Daoy (cell line): ENCODE results near the gene ZPBP2. TPM values are rescaled to one million over a fixed set of nuclear protein-coding genes. Genes with fewer than 3 reads are reported as not detected.
"Not testable (repeated sequence)": the region's sequence is repeated elsewhere in the genome, so short reads cannot be mapped to it uniquely, and the experiment has no call there.

ENCODE experiments used
- DNase-seq: peaks from one replicate; pipeline ENCODE4 v3.0.0-alpha.2; 2015; ENCODE audit warnings: low read depth
- total RNA-seq: library from RNA; depleted of rRNA; stranded (reverse); fragments of >200 nt; shearing (Covaris generic); gene quantifications from 2 replicates; pipeline ENCODE4 v1.2.3, GENCODE V29; 2014; rRNA removed

ZPBP2 gene, protein sequence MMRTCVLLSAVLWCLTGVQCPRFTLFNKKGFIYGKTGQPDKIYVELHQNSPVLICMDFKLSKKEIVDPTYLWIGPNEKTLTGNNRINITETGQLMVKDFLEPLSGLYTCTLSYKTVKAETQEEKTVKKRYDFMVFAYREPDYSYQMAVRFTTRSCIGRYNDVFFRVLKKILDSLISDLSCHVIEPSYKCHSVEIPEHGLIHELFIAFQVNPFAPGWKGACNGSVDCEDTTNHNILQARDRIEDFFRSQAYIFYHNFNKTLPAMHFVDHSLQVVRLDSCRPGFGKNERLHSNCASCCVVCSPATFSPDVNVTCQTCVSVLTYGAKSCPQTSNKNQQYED
- total RNA-seq = not detected in 2 replicates

DNA sequence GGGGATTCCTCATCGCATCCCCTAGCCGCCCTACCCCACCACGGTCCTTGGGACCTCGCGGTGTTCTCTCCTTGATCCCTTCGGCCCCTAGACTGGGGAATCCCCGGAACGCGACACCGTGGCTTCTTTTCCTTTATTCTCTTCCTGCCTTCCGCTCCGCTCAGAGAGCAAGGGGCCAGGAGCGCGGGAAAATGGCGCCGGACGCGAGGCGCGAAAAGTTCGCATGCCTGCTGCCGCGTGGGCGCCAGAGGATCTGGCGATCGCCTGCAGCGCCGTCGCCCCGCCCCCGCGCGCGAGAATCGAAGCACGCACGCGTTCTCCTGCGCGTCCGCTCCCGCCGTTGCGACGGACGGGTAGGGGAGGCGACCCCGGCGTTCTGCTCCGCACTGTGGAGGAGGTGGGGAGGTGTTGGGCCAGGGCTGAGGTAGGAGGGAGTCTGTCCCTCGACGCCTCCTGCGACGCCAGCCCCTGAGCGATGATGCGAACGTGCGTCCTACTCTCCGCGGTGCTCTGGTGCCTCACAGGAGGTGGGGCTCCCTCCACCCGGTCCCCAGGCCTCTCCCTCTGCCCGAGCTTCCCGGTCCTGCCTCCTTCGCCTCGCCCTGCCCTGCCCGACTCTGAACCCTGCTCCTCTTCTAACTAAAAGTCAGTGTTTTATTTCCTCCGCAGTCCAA lies at the start of gene ZPBP2:
Gene ZPBP2, plus strand, starts transcription at position 323 of the 674 bp plus-strand sequence. Its CDS starts 153 bp downstream, at position 476.
- DNase-seq = no peak

DNA sequence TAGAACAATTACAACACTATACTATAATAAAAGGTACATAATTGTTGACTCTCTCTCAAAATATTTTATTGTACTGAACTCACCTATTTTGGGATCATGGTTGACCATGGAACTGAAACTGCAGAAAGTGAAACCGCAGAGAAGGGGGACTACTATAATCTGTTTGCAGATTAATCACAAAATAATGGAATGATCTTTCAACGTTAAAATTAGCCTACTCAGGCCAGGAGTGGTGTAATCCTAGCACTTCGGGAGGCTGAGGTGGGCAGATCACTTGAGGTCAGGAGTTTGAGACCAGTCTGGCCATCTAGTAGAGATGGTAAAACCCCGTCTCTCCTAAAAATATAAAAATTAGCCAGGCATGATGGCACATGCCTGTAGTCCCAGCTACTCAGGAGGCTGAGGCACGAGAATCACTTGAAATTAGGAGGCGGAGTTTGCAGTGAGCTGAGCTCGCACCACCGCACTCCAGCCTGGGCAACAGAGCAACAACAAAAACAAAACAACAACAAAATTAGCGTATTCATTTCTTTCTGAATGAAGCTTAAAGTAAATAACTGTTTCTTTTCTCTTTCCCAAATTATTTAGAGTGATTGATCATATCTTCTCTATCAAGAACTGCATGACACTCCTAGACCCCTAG lies 49.5 kb upstream of the ZPBP2 start:
- DNase-seq = no peak

DNA sequence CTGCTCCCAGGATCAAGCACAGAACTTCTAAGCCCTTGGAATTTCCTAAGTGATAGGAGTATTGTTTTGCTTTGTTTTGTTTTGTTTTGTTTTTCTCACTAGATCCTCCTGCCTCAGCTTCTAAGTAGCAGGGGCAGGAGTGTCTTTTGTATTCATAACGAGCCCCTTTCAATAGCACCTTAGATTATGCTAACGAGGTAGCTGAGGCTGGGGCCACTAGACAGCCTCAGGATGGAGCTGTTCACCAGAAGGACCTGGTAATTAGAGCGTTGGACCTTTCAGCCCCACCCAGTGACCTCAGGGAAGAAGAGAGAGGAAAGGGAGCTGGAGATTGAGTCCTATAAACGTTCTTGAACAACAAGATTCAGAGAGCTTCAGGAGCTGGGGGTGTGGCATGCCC lies 47.5 kb upstream of the ZPBP2 start:
- no peak for DNase-seq

DNA sequence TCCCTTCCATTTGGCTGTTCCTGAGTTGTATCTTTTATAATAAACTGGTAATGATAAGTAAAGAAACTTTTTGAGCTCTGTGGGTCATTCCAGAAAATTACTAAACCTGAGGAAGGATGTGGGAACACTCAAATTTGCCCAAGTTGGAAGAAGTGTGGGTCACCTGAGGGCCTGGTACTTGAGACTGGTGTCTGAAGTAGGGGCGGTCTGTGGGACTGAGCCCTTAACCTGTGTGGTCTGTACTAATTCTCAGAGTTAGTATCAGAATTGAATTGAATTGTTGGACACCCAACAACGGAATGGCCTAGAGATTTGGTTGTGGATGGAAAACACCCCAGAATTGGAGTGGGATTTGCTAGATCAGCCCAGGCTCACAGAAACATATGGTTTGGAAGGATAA lies 47.0 kb upstream of the ZPBP2 start:
- DNase-seq = no peak

DNA sequence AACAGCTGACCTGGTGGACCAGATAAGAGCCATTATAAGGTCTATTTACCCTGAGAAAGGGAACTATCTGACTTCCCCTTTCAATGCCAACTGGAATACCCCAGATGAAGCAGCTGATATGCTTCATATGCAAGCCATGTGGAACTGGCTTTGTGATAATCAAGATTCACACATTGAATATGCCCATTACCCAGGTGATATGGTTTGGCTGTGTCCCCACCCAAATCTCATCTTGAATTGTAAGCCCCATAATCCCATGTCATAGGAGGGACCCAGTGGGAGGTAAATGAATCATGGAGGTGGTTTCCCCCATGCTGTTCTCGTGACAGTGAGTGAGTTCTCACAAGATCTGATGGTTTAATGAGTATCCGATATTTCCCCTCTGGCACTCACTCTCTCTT lies 46.0 kb upstream of the ZPBP2 start:
- no peak for DNase-seq

DNA sequence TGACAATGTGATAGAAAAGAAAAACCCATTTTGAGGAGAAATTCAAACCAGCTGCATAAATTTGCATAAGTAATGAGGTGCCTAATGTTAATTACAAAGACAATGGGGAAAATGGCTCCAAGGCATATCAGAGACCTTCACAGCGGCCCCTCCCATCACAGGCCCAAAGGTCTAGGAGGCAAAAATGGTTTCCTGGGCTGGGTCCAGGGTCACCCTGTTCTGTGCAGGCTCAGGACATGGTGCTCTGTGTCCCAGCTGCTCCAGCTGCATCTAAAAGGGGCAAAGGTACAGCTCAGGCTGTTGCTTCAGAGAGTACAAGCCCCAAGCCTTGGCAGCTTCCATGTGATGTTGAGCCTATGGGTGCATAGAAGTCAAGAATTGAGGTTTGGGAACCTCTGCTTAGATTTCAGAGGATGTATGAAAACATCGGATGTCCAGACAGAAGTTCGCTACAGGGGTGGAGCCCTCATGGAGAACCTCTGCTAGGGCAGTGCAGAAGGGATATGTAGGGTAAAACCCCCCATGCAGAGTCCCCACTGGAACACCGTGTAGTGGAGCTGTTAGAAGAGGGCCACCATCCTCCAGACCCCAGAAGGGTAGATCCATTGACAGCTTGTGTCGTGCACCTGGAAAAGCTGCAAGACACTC lies 44.5 kb upstream of the ZPBP2 start:
- DNase-seq = no peak

DNA sequence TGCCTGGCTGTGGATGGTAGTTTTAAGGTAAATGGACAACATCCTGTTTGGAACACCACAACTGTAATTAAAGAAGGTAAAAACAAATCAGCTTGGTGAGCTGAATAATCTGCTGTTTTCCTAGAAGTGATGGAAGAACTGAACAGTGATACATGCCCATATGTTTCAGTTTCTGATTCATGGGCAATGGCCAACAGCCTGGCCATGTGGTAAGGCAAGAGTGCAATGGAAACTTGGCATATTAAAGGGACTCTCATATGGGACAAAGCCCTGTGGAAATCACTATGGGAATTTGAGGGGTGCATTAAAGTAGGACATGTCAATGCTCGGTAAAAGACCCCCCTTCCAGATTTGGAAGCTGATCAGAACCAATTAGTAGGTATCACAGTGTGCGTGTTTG lies 41.7 kb upstream of the ZPBP2 start:
- no peak for DNase-seq

DNA sequence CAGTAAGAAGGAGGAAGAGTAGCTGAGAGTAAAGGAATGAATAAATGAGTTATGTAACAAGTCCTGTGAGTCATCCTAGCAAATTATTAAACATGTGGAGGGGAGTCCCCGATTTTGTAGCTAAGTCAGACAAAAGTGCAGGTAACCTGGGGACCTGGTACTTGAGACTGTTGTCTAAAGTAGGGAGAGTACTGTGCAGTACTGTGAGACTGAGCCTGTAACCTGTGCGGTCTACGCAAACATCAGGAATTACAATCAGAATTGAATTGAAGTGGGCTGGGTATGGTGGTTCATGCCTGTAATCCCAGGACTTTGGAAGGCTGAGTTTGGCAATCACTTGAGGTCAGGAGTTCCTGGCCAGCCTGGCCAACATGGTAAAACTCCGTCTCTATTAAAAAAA lies 39.6 kb upstream of the ZPBP2 start:
- DNase-seq = no peak

DNA sequence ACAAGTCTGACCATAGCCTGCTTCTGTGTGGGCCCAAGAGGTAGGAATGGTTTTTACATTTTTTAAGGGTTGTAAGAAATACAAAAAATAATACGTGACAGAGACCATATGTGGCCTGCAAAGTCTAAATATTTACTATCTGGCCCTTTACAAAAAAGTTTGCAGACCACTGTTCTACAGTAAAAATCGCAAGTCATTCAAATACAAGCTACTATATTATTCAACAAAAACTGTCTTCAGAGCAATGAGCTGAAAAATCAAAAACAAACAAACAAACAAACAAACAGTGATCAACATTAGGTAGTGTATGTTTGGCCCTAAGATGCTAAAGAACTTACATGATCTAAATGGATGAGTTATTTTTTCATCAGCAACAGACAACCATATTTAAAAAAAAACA lies 36.4 kb upstream of the ZPBP2 start:
- DNase-seq = no peak

DNA sequence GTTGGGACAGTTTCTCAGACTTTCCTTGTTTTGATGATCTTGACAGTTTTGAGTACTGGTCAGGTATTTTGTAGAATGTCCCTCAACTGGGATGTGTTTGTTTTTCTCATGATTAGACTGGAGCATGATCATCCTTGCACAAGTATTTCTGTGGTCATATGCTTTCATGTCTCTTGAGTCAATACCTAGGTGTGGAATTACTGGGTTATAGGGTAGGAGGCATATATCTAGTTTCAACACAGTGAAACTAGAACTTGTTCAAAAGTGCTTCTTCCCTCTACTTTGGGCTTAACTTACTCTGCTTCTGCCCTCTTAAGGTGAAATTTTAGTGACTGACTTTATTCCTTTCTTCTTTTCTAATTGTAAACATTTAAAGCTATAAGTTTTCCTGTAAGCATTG lies 34.0 kb upstream of the ZPBP2 start:
- DNase-seq = no peak

DNA sequence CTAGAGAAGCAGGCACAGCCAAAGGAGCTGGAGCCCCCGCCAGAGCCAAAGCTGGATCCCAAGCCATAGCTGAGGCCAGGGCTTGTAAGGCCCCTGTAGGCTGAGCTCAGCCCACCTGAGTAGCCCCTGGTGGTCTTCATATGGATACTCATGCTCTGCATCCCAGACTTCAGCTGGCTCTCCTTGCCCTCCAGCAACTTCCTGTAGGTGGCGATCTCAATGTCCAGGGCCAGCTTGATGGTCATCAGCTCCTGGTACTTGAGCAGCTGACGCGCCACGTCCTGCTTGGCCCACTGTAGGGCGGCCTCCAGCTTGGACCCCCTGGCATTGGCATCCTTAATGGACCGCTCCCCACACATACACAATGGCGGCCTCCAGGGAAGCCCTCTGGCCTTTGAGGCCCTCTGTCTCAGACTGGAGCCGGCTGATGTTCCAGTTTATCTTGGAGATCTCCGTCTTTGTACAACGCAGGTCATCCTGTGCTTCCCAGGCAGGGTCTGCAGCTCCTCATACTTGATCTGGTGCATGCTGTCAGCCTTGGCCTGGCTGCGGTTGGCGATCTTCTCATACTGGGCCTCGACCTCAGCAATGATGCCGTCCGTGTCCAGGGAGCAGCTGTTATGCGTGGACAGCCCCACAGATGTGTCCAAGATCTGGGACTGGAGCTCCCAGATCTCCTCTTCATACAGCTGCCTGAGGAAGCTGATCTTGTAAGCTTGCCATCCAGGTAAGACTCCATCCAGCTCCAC lies 32.8 kb upstream of the ZPBP2 start:
- DNase-seq = no peak

DNA sequence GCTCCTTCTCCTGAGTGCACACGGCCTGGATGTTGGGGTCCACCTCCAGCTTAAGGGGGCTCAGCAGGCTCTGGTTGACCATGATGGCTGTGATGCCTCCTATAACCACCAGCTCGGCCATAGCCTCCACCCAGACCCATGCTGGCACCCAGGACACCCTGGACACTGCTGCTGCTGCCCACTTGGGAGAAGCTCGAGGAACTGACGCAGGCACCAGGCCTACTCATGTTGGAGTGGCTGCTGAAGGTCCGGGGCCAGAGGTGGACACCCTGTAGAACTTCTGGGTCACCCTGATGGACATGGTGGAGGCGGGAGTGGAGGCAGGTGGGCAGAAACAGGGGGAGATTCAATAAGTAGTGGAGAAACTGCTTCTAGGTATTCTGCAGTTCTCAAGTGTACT lies 31.9 kb upstream of the ZPBP2 start:
- DNase-seq = no peak

DNA sequence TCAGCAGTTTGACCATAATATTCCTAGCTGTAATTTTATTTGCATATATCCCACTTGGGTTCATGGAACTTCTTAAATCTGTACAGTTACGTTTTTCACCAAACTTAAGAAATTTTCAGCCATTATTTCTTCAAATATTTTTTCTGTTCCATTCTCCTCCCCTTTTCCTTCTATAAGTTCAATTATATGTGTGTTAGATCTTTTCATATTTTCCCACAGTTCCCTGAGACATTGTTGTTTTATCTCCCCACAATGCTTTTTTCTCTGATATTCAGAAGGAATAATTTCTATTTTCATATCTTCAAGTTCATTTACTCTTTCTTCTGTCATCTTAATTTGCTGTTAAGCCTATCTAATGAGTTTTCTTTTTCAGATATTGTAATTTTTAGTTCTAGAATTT lies 29.9 kb upstream of the ZPBP2 start:
- no peak for DNase-seq

DNA sequence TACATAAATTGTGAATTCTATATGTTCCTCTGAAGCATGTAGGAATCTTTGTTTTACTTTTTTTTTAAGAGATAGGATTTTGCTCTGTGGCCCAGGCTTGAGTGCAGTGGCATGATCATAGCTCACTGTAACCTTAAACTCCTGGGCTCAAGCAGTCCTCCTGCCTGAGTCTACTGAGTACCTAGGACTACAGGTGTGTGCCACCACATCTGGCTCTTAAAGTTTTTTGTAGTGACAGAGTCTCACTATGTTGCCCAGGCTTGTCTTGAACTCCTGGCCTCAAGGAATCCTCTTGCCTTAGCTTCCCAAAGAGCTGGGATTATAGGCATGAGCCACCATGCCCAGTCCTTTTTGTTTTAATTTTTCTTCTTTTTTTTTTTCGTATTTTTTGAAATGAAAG lies 29.2 kb upstream of the ZPBP2 start:
- DNase-seq = no peak

DNA sequence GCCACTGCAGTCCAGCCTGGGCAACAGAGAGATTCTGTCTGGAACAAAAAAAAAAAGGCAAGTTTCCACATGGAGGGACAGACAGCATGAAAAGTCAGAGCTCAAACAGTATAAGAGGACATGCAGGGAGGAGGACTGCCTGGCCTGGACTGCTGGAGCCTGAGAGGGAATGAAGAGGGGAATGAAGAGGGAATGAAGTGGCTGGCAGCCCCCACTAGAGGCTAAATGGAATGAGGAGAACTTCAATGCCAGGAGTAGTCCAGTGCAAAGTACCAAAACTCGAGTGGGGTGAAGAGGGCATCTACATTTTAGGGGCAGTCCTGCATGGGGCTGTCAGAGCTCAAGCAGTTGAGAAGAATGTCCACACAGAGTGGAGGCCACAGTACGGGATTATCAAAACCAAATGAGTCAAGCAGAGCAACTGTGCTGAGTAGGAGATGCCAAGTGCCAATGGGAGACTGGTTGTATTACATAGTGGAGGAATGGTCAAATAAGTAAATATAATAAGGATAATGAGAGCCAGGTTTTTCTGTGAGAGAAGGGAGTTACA lies 26.8 kb upstream of the ZPBP2 start:
- DNase-seq = no peak

DNA sequence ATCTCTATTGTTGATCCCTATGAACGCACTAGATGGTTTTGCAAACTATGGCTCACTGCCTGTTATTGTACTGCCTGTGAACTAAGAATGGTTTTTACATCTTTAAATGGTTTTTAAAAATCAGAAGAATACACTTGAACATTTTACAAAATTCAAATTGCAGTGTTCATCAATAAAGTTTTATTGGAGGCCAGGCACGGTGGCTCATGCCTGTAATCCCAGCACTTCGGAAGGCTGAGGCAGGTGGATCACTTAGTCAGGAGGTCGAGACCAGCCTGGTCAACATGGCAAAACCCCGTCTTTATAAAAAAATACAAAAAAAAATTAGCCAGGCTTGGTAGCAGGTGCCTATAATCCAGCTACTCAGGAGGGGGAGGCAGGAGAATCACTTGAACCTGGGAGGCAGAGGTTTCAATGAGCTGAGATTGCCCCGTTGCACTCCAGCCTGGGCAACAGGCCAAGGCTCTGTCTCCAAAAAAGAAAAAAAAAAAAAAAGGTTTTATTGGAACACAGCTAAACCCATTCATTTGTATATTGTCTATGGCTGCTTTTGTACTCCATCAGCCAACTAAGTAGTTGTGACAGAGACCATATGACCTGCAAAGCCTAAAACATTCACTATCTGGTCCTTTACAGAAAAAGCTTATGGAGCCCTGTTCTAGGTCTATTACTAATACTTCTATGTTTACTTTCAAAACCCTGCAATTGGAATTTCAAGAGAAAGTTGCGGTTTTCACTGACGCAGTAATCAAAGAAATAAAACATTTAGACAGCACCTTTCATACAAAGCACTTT lies 22.8 kb upstream of the ZPBP2 start:
- DNase-seq = no peak

DNA sequence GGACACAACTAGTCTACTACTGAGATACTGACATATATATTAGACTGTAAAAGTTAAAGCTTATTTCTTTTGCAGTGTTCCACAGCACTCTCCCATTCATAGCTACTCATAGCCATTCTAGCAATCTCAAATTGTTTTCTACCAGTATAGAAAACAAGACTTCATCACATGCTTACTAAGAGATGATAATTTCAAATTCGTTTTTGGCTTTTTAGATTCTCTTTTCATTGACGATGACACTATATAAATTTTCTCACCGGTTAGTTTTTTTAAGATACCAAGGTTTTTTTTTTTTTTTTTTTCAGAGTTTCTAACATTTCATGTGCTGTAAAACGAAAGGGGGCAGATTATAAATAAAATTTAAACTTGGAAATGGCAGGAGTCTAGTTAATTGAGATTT lies 21.8 kb upstream of the ZPBP2 start:
- no peak for DNase-seq

DNA sequence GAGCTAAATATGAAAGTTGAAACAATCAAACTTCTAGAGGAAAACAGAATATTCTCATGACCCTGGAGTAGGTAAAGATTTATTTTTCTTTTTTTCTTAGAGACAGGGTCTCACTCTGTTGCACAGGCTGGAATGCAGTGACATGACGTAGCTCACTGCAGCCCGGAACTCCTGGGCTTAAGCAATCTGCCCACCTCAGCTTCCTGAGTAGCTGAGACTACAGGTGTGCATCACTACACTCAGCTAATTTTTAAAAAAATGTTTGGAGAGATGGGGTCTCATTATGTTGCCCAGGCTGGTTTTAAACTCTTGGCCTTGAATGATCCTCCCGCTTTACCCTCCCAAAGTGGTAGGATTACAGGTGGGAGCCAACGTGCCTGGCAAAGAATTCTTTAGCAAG lies 19.4 kb upstream of the ZPBP2 start:
- DNase-seq = no peak

DNA sequence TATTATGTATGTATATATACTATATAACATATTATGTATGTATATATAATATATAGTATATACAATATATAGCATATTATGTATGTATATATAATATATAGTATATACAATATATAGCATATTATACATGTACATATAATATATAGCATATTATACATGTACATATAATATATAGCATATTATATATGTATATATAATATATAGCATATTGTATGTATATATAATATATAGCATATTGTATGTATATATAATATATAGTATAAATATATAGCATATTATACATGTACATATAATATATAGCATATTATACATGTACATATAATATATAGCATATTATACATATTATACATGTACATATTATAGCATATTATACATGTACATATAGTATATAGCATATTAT lies 17.8 kb upstream of the ZPBP2 start:
- not testable (repeated sequence) for DNase-seq

DNA sequence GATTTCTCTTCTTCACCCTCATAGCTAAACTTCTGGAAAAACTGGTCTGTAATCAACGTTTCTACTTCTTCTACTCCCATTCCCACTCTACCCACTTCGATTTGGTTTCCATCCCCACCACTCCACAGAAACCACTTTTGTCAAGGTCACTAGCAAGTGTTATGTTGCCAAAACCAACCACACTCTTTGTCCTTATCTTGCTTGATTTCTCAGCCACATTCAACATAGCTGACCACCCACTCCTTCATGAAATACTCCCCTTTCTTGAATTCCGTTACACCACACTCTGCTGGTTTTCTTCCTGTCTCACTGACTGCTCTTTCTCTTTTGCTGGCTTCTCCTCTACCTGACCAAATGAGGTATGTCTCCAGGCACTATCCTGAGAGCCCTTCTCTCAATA lies 15.8 kb upstream of the ZPBP2 start:
- DNase-seq = no peak

DNA sequence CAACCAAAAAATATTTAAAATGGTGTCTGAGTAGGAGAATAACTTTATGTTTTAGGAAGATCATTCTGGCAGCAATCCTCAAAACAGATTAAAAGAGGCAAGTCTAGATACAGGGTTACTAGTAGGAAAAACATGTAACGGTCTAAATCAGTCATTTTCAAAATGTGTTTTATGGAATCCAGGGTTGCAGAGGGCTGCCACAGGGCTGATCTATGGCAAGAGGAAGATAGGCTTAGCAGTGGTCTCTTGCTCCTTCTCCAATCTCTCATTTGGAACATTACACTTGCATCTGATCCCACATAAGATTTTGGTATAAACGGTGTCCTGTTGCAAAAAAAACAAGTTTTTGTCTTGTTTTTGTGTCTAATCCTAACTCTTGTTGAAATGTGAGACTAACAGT lies 13.1 kb upstream of the ZPBP2 start:
- DNase-seq = no peak
